HFF-Myc (cell line): Measurements from ENCODE around the gene CCDC192.
"Not testable (repeated sequence)": the region's sequence is repeated elsewhere in the genome, so short reads cannot be mapped to it uniquely, and the experiment has no call there.

Source experiments
- DNase-seq: peaks from one replicate; pipeline ENCODE4 v3.0.0-alpha.2; 2011; ENCODE audit warnings: low read depth; ENCODE audit errors: extremely low read depth
- H3K4me3 ChIP-seq: replicated peaks from 2 replicates; pipeline ENCODE4 v1.5.1; 2011; ENCODE audit warnings: low read depth, mild to moderate bottlenecking, control low read depth, low read length
- TF ChIP-seq, protein P1 (sequence below): IDR thresholded peaks from 2 replicates; pipeline ENCODE4 v1.5.1; 2012; ENCODE audit warnings: mild to moderate bottlenecking, low read depth, low read length, control low read depth; ENCODE audit errors: missing control alignments

The CCDC192 gene

DNA sequence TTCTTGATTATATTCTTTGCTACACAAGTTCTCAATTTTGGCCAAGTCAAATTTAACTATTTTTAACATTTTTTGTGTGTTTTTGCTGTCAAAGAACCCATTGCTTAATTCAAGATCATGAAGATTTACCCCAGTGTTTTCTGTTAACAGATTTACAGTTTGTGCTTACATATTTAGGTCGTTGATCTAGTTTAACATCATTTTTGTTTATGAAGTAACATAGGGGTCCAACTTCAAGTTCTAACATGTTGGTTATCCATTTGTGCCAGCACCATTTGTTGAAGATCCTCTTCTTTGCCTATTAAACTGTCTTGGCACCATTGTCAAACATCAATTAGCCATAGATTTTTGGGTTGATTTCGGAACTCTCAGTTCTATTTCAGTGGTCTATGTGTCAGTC, 71.0 kb downstream of the CCDC192 start:
- no peak overlapping the region for H3K4me3 ChIP-seq
- DNase-seq, result no peak
- TF ChIP-seq, protein P1, sequence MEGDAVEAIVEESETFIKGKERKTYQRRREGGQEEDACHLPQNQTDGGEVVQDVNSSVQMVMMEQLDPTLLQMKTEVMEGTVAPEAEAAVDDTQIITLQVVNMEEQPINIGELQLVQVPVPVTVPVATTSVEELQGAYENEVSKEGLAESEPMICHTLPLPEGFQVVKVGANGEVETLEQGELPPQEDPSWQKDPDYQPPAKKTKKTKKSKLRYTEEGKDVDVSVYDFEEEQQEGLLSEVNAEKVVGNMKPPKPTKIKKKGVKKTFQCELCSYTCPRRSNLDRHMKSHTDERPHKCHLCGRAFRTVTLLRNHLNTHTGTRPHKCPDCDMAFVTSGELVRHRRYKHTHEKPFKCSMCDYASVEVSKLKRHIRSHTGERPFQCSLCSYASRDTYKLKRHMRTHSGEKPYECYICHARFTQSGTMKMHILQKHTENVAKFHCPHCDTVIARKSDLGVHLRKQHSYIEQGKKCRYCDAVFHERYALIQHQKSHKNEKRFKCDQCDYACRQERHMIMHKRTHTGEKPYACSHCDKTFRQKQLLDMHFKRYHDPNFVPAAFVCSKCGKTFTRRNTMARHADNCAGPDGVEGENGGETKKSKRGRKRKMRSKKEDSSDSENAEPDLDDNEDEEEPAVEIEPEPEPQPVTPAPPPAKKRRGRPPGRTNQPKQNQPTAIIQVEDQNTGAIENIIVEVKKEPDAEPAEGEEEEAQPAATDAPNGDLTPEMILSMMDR, result no peak

GRCh38 chr5:127776477-127776876, 73.3 kb downstream of the CCDC192 start:
- TF ChIP-seq, protein P1, result no peak
- no peak for DNase-seq
- no peak overlapping the region for H3K4me3 ChIP-seq

DNA sequence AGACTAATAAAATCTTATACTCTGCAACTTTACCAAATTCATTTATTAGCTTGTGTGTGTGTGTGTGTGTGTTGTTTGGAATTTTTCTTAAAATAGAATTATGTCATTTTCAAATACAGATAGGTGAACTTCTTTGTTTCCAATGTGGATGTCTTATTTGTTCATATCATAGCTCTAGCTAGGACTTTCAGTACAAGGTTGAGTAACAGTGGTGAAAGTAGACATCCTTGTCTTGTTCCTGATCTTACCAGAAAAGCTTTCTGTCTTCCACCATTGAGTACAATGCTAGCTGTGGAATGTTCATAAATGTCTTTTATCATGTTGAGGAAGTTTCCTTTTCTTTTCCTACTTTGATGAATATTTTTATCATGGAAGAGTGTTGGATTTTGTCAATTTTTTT, 74.8 kb downstream of the CCDC192 start:
- no peak for DNase-seq
- TF ChIP-seq, protein P1, result no peak
- H3K4me3 ChIP-seq, result no peak overlapping the region

GRCh38 chr5:127782450-127782849, 79.3 kb downstream of the CCDC192 start:
- H3K4me3 ChIP-seq, DNase-seq: not testable (repeated sequence)

DNA sequence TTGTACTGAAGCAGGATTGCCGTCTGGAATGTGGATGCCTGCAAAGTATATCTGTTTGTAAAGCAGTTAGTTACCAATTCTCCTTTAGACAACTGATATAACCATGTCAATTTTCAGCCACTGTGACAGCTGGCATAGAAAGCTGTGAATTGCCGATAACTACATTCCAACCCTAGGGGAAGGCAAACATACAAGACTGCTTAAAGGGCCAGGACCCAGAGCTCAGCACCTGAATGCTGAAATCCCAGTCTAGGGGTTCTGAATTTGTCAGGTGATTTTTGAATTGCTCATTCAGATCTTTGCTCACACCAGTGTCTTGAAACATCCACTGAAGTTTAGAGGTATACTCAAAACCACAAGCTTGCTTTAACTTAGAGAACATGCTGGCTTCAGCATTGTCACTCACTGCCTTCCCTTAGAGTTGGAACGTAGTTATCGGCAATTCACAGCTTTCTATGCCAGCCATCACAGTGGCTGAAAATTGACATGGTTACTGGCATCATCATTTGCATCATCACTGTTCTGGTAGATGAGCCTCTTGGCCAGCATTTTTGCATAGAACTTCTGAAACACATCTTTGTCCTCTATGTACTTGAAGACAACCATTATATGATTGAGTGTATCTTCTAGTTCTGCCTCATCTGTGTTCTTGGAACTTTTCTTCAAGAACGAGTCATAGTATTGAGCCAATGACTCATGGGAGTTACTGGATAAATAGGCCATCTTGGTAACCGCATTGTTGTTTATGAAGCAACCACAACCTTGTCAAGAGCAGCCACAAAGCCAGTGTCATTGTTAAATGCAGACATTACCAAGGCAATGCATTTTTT, 82.1 kb downstream of the CCDC192 start:
- TF ChIP-seq, protein P1, result no peak
- H3K4me3 ChIP-seq, result no peak overlapping the region
- peak; percentile 68 for DNase-seq

DNA sequence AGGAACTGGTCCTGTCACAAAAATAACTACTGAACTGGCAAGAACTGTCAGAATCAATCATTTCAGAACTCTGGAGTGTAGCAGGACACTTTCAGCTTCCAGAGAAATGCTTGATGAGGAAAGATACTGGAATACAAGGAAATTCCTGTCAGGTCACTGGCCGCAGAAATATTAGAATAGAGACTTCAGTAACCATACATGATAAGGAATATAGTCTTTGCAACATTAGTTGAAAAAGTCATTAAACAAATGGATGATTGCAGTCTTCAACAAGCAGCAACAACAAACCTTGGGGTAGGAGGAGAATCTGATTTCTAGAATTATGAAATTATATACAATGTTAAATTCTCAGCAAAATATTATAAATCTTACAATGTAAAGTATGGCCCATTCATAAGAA, 88.2 kb downstream of the CCDC192 start:
- TF ChIP-seq, protein P1, result no peak
- no peak overlapping the region for H3K4me3 ChIP-seq
- no peak for DNase-seq

GRCh38 chr5:127791908-127792307, 88.7 kb downstream of the CCDC192 start:
- not testable (repeated sequence) for DNase-seq, H3K4me3 ChIP-seq

DNA sequence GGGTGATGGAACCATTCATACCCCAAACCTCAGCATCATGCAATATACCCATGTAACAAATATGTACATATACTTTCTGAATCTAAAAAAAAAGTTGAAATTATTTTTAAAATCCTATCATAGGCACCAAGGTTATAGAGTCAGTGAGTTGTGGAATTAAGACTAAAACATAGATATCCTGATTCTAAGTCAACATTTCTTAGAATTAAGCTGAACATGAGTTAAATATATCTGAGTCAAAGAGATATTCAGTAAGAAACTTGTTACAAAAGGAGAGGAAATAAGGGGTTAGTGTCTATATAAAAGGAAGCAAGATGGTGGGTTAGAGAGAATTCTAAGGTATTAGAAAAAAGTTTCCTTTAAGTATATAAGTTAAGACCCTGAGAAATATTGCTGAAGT, 89.9 kb downstream of the CCDC192 start:
- TF ChIP-seq, protein P1, result no peak
- H3K4me3 ChIP-seq, result no peak overlapping the region
- no peak for DNase-seq
